ENCODE measurements around the gene SBNO2. TPM values are rescaled to one million over a fixed set of nuclear protein-coding genes. Genes with fewer than 3 reads are reported as not detected.

The SBNO2 gene
- total RNA-seq, 1 donor from 2014 or later: 3.3 TPM

DNA sequence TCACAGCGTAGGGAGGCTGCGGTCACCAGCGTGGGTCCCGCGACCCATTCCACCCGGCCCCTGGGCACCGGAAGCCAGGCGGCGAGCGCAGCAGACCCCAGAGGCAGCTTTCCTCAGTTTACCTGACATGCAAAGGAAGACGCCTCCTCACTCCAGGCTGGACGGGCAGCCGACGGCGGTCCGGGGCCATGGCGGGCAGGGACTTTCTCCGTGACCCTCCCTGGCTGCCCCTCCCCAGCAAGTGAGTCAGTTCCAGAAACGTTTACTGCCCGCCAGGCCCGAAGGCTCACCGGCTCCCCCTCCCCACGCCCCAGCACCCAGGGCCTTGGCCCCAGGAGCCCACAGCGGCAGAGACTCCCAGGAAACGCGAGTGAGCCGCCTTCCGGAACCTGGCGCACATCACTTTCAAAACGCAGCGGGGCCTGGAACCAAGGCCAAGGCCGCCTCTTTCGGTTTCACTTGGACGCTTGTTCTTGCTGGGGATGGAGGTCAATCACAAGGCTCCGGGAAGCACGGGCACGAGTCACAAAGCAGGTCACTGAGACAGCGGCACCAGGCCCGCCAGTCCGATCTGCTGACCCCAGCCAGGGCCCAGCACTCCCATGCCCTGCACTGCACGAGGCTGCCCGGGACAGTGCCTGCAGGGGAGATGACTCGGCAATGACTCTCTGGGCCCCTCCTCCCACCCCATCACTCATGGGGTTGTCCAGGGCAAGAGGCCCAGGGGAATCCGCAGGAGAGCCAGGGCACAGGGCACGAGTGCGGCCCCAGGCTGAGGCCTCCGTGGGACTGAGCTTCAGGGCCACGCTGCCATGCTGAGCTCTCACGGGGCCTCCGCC is 5.3 kb downstream of the SBNO2 start:
- Histone ChIP-seq H3K9ac (no peak overlapping the region), H2AFZ (replicated peaks) (no peak overlapping the region), H3K79me2 (ENCODE audit: low read depth) (peaks cover 62% of the 10 kb centered on the region), H4K20me1 (ENCODE audit: low read depth) (peaks cover 59% of the 10 kb centered on the region), H3K36me3 (no peaks in the 10 kb centered on the region), H3K4me3 (no peak overlapping the region), H3K27me3 (no peaks in the 10 kb centered on the region), H3F3A (ENCODE audit: low read depth) (peaks cover 26% of the 10 kb centered on the region), H3K9me3 (ENCODE audit: low read depth) (no peaks in the 10 kb centered on the region), H3K4me1 (peaks cover 17% of the 10 kb centered on the region), H3K27ac (no peak overlapping the region), H3K4me2 (no peak overlapping the region)
- TF ChIP-seq EZH2phosphoT487 (IDR thresholded peaks at IDR 0.05) (no peak), EZH2 (IDR thresholded peaks at IDR 0.05) (no peak)
- TF ChIP-seq, protein P1, sequence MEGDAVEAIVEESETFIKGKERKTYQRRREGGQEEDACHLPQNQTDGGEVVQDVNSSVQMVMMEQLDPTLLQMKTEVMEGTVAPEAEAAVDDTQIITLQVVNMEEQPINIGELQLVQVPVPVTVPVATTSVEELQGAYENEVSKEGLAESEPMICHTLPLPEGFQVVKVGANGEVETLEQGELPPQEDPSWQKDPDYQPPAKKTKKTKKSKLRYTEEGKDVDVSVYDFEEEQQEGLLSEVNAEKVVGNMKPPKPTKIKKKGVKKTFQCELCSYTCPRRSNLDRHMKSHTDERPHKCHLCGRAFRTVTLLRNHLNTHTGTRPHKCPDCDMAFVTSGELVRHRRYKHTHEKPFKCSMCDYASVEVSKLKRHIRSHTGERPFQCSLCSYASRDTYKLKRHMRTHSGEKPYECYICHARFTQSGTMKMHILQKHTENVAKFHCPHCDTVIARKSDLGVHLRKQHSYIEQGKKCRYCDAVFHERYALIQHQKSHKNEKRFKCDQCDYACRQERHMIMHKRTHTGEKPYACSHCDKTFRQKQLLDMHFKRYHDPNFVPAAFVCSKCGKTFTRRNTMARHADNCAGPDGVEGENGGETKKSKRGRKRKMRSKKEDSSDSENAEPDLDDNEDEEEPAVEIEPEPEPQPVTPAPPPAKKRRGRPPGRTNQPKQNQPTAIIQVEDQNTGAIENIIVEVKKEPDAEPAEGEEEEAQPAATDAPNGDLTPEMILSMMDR (IDR thresholded peaks at IDR 0.05): no peak
- no peak overlapping the region for H3K4me3 Mint-ChIP-seq
- peaks cover 5% of the 10 kb centered on the region for H3K27me3 Mint-ChIP-seq (ENCODE audit: insufficient read depth, low read depth)
- no peak for DNase-seq (ENCODE audit: low spot score)
- no peaks in the 10 kb centered on the region for H3K9me3 Mint-ChIP-seq
- H3K36me3 Mint-ChIP-seq: peaks cover 15% of the 10 kb centered on the region
- H3K4me1 Mint-ChIP-seq: peaks cover 23% of the 10 kb centered on the region
- no peak overlapping the region for H3K27ac Mint-ChIP-seq

DNA sequence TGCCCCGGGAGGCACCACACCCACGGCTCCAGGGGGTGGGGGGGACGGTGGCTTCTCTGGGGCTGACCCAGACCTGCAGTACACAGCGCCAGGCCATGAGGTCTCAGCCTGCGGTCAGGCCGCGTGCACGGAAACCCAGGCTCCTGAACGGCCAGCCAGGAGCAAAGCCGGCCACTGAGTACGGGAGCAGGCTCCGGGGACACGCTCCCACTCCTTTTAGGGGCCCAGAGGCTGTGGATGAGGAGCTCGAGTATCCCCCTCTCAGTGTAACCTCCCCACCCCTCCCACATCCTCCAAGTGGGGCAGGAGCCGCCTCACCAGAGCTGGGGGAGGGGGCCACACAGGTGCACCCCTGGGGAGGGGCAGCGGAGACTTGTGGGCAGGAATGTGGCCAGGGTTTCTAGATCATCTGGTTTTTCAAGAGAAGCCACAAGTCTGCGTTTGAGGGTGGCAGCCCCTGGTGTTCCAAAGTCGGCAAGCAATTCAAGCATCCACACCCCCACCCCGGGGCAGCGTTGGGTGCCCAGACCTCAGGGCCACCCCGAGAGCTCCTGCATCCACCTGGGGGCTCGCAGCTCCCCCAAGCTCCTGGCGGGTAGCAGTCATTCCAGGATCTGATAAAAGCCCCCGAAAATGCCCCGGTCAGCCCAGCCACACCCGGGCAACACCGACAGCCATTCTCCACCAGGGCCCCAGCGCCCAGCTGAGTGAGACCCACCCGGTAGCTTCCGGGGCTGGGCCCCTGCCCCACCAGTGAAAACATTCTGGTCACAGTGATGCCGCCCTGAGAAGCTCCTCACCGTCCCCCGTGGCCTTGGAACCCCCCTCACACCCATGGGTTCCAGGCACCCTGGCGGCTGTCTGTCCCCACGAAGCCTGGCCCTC is 6.1 kb downstream of the SBNO2 start:
- peaks cover 6% of the 10 kb centered on the region for H3K27me3 Mint-ChIP-seq (ENCODE audit: insufficient read depth, low read depth)
- no peak overlapping the region for H3K27ac Mint-ChIP-seq
- peaks cover 25% of the 10 kb centered on the region for H3K4me1 Mint-ChIP-seq
- H3K9me3 Mint-ChIP-seq: no peaks in the 10 kb centered on the region
- Histone ChIP-seq H3K79me2 (ENCODE audit: low read depth) (peaks cover 54% of the 10 kb centered on the region), H3K4me1 (peaks cover 17% of the 10 kb centered on the region), H3K4me3 (no peak overlapping the region), H4K20me1 (ENCODE audit: low read depth) (peaks cover 59% of the 10 kb centered on the region), H3K9me3 (ENCODE audit: low read depth) (no peaks in the 10 kb centered on the region), H2AFZ (replicated peaks) (no peak overlapping the region), H3K27me3 (no peaks in the 10 kb centered on the region), H3K27ac (no peak overlapping the region), H3K9ac (no peak overlapping the region), H3F3A (ENCODE audit: low read depth) (peaks cover 20% of the 10 kb centered on the region), H3K36me3 (no peaks in the 10 kb centered on the region), H3K4me2 (no peak overlapping the region)
- no peak for TF ChIP-seq EZH2phosphoT487 (IDR thresholded peaks at IDR 0.05)
- no peak for TF ChIP-seq EZH2 (IDR thresholded peaks at IDR 0.05)
- TF ChIP-seq, protein P1 (IDR thresholded peaks at IDR 0.05): no peak
- no peak overlapping the region for H3K4me3 Mint-ChIP-seq
- DNase-seq (ENCODE audit: low spot score): no peak
- H3K36me3 Mint-ChIP-seq: peaks cover 15% of the 10 kb centered on the region

DNA sequence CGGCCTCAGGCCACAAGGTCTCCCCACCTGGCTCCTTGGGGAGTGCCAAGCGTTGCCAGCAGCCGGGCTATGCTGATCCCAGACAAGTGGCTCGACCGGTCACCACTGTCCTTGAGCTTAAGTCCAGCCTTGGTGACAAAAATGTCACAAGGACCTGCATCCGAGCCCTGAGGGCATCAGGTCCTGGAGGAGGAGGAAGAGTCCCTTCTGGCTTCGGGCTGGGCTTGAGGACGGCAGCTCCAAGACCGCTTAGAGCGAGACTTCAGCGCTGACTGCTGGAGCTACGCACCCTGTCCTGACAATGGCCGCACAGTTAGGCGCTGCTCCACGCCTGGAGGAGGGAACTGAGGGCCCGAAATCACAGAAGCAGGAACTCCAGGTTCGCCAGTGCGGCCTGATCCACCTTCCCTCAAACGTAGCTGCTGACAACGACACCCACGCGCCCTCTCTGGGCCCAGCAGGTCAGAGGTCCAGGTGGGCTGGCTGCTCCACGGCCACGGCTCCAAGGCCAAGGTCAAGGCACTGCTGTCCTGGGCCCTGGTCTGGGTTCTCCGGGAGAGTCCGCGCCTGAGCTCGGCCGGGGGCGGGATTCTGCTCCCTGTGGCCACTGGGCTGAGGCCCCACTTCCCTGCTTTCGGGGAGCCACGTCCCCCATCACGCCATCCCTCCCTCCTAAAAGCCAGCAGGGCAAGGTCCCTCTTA is 7.0 kb downstream of the SBNO2 start:
- H3F3A ChIP-seq (ENCODE audit: low read depth): peaks cover 11% of the 10 kb centered on the region
- peak overlapping the region; percentile 63 for H3K4me3 Mint-ChIP-seq
- H3K27me3 ChIP-seq: no peaks in the 10 kb centered on the region
- H2AFZ ChIP-seq (replicated peaks): no peak overlapping the region
- no peak overlapping the region for H3K27ac ChIP-seq
- H4K20me1 ChIP-seq (ENCODE audit: low read depth): peaks cover 52% of the 10 kb centered on the region
- TF ChIP-seq EZH2phosphoT487 (IDR thresholded peaks at IDR 0.05) (no peak), EZH2 (IDR thresholded peaks at IDR 0.05) (no peak)
- TF ChIP-seq, protein P1 (IDR thresholded peaks at IDR 0.05): no peak
- peaks cover 45% of the 10 kb centered on the region for H3K79me2 ChIP-seq (ENCODE audit: low read depth)
- peaks cover 19% of the 10 kb centered on the region for H3K4me1 Mint-ChIP-seq
- H3K9me3 Mint-ChIP-seq: no peaks in the 10 kb centered on the region
- H3K4me1 ChIP-seq: peaks cover 8% of the 10 kb centered on the region
- no peaks in the 10 kb centered on the region for H3K36me3 ChIP-seq
- no peaks in the 10 kb centered on the region for H3K9me3 ChIP-seq (ENCODE audit: low read depth)
- no peak overlapping the region for H3K4me2 ChIP-seq
- peaks cover 8% of the 10 kb centered on the region for H3K27me3 Mint-ChIP-seq (ENCODE audit: insufficient read depth, low read depth)
- DNase-seq (ENCODE audit: low spot score): no peak
- no peak overlapping the region for H3K9ac ChIP-seq
- H3K4me3 ChIP-seq: no peak overlapping the region
- no peak overlapping the region for H3K27ac Mint-ChIP-seq
- H3K36me3 Mint-ChIP-seq: peaks cover 15% of the 10 kb centered on the region

Measured in neural progenitor cell (in vitro differentiated cells).